NK-92 (cell line): ENCODE data around the gene CRK.

Source experiments
- DNase-seq: peaks from one replicate; lab custom pipeline; 2025; ENCODE audit not compliant: unreplicated experiment; lab: John Stamatoyannopoulos, UW

The CRK gene

DNA sequence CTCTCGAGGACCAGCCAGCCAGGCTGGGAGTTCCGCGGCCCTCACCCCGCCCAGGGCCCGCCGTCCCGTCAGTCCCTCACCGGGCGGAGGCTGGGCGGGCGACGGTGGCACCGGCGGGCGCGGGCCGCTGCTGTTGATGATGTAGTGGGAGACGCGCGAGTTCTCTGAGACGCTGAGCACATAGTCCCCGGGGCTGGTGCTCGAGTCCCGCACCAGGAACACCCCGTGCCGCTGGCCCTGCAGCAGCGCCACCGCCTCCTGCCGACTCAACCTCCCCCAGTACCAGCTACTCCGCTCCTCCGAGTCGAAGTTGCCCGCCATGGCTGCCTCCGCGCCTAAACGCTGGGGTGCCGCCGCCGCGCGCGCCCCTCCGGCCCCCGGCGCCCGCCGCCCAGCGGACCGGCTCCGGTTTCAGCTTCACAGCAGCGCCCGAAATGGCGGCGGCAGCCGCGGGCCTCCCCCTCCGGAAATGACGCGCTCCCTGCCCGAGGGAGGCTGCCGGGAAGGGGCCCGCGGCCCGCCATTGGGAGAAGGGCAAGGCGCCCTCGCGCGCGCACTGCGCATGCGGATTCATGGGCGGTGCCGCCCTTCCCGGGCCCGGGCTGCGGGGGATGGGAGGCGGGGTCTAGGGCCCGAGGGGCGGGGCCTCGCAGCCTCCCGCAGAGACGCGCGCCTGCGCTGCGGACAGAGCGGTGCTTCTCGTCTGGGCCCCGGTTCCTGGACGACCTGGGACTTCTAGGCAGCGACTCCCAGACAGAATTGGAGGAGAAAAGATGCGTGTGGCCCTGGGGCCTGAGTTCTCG is at the start of gene CRK:
TSS of gene CRK (minus strand) at position 436 of the 803 bp plus-strand sequence. CDS start at position 321, 115 bp downstream.
- DNase-seq, result peak; percentile 66

DNA sequence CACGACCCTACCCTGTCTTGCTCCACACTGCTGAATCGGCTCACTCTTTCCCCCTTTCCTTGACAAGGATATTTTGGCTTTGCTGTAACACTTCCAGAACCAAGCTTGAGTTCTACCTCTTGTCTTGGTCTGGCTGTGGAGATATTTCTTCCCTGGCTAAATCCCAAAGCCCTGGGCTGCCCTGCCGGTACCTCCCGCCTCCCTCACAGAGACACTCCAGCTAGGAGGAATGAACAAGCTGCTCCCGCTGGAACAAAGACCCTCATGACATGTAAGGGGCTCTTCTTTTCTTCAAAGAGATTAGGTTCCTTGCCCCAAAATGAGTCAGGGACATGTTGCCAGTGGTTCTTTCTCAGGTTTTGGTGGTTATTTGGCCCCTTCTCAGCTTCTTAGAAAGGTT is 49.6 kb upstream of the CRK start:
- no peak for DNase-seq

DNA sequence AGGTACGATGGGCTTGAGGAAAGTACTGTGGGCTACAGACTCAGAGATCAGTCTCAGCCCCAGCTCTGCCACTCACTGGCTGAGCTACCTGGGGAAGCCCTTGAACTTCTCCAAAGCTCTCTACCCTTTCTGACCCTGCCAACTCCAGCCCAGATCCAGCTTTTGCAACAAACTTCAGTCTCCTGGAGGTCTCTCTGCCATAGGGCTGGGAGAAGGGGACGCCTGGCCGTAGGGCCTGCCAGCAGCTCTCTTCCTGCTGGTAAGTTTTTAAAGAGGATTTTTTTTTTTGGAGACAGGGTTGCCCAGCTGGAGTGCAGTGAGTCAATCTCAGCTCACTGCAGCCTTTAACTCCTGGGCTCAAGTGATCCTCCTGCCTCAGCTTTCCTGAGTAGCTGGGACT is 48.8 kb upstream of the CRK start:
- DNase-seq, result no peak

DNA sequence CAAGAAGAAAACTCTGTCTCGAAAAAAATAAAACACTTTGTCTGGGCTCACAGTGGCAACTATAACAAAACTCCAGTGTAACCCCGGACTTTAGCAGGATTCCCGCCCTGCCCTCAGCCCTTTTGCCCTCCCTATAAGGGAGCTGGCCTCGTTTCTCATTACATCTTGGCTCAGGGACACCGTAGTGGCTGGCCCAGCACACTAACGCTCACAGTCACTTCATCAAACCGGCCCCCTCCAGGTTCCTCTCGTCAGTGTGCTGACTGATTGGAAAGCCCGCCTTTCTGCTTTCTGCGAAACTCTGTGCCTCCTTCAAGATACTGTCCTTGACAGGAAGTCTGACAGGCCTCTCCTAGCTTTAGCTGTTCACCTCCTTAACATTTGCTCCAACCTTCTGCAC is 47.7 kb upstream of the CRK start:
- DNase-seq, result no peak

DNA sequence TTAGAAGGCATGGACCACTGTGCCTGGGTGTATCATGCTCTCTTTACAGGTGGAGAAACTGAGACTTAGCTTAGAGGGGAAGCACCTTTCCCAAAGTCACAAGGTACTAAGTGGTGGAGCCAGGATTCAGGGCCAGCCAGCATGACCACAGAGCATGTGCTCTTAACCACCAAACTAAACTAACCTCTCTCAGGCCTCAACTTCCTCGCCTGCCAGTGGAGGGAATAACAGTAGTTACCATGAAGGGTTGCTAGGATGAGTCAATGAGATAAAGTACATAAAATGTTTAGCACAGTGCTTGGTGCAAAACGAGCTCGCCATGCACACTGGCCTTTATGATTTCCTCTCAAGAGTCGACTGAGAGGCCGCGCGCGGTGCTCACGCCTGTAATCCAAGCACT is 42.8 kb upstream of the CRK start:
- no peak for DNase-seq

DNA sequence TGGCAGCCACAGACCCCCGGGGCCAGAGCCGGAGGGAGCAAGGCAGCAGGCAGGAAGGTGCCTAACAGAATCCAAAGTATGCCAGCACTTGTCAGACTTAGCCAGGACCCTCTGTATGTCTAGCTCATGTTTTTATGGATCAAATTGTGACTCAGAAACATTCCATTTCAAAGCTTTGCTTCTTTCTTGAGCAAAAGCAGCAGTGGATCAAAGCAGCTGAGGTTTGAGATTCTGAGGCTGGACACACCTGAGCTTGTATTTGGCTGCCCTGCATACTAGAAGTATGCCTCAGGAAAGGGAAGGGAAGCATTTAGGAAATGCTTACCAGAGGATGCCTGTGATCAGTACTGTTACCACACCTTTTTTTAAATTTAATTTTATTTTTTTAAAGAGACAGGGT is 42.2 kb upstream of the CRK start:
- DNase-seq, result no peak

DNA sequence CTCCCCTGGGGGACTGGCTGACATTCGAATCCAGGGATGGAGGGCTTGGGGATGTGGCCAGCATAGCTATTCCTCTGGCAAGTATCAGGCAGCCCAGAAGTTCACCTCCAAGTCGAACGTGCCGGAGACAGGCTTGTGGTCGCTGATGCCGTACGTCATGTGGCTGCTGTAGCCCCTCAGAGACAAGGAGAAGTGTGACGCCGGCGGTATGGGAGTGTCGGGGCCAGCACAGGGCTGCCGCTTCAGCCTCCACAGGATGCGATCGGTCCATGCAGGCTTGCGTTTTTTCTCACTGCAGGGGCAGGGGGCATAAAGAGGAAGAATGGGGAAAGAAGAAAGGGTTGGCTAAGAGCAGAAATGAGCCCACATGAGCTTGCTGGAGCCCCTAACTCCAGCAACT is 41.8 kb upstream of the CRK start:
- DNase-seq, result no peak

DNA sequence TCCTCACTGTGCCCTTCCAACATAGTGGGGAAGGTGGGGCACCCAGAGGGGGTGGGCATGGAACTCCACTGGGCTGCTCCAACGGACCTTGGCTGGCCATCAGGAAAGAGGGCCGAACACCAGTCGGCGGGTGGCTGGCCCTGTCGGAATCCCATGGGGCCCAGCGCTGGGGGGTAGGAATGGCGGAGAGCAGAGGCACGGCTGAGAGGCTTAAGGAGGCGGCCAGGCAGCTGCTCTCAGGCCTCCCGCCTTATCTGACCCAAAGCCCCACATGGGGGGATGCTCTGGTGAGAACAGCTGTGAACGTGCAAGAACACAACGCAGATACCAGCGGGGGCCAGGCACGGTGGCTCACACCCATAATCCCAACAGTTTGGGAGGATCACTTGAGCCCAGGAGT is 40.8 kb upstream of the CRK start:
- DNase-seq, result no peak

DNA sequence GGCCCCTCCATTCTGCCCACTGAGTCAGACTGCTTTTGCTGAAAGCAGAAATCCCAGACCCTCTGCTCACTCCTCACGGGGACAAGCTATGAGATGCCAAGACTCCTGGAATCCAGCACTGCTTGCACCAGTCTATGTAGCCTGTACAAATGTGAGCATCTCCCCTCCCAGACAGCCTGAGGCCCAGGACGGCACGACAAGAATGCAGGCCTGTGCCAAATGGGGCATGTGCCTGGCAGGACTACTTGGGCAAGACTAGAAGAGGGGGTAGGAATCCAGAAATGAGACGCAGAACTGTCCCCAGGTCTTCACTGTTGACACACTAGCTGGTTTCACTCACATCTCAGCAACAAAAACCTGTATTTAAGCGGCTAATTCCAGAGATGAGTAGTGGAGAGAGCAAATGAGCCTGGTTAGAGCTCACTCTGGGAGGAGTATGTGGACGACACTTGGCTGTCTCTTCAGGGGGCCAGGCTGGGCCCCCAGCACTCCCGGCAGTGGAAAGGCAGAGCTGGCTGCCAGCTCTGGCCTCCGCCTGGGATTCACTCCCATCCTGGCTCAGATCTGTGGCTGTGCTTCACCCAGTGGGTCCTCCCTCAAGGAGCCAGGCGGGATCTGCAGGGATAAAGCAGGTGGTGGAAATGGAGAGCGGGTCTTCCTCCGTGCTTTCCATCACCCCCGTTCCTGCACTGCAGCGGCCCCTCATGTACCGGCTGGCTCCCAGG is 39.4 kb upstream of the CRK start:
- DNase-seq, result no peak

DNA sequence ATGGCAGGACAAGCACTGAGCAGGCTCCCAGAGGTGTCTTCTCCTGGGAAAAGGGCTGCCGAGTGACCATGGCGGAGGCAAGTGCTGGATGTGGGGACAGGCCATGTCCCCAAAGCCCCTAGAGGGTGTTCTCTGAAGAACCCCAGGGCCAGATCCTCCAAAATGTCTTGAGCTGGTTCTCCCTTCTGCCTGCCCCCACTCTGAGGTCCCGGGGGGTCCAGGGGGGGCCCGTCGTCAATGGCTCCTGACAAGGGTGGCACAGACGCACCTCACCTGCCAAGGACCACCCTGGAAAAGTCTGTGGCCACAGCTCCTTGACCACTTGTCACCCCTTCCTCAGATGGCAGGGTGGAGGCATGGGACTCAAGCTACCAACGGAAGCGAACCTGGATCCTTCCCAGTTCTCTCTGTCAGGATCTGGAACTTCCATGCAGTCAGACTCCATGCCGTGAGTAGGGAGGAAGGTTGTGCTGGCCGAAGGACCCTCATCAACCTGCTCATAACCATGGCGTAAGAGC is 38.8 kb upstream of the CRK start:
- DNase-seq, result no peak

DNA sequence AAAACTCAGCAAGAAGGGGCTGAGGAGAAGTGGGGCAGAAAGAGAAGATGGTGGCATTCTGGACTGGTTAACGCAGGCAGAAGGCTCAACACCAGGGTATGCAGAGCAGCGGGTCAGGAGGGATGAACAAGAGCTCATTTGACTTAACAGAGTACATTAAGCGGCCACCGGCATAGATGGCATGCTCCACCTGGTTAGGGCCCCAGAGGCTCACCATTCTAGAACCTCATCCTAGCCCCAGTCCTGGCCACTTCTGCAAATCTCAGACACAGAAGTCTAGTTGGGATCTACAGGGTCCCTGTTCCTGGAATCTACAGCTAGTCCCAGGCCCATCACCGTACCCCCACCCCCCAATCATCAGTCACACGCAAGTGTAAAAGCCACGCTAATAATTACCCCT is 38.2 kb upstream of the CRK start:
- no peak for DNase-seq

DNA sequence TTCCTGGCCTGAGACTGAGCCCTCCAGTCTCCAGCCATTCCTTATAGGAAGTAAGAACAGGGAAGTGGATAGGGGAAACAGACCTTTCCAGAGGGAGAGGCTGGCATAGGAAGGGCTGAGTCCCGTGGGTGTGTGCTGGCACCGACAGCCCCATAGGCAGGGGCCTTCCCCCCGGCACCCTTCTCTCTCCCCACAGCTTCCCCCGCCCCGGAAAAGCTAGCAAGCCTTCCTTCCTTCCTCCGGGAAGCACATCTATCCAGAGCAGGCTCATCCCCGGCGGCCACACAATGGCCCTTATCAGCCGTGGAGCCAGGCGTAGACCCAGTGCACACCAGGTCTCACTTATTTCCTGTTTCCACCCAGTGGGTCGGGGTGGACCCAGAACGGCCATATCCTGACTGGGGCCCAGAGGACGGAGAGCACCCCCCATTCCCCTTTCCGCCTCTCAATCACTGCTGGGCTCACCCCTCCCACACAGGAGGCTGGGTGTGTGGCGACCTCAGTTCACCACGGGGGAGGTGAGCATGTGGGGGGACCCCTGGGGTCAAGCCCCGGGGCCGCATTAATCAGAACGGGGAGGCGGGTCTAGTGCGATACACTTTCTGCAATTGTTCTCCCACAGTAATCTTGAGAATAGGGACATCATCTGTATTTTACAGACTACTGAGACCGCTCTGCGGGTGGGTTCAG is 37.4 kb upstream of the CRK start:
- DNase-seq, result no peak

DNA sequence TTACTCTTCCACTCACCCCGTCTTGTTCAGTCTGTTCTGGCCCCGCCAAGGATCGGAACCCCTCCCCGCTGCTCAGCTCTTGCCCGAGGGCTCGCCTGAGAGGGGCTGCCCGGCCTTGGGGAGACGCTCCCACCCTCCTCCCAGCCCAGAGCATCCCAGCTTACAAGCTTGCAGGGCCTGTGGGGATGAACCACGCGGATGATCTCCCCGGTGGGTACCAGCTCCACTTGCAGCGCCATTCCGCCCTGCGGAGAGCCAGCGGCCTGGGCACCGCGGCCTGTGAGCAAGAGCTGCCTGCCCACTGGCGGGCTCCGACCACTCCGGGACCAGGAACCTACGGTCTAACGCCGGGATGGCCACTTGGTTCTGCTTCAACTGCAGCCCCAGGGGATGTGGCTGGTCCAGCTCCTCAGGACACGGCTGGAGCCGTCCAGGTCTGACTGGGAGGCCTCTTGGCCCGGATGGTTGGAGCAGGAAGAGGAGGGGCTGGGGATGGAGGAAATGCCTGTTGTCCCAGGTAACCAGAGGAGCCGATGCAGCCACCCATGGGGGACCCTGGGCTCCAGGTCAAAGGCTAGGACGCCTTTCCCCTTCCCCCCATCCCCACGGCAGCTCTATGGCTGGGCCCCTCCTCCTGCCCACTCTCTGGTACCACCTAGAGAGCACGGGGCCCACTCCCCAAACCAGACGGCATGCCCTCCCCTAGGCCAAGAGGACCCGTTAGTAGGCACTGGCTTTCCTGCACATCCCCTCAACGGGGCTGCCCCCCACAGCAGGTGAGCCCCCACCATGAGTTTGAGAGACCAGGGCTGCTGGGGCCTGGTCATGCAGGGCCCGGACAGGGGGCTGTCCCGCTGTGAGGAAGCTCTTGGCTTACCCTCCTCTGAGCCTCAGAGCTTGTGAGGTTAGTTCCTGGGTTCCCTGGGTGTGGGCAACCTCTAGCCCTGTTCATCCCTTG is 36.5 kb upstream of the CRK start, which contains the start of gene MYO1C:
TSS of gene MYO1C (minus strand) at position 438 of the 958 bp plus-strand sequence. CDS start at position 239, 199 bp downstream.
- no peak for DNase-seq

DNA sequence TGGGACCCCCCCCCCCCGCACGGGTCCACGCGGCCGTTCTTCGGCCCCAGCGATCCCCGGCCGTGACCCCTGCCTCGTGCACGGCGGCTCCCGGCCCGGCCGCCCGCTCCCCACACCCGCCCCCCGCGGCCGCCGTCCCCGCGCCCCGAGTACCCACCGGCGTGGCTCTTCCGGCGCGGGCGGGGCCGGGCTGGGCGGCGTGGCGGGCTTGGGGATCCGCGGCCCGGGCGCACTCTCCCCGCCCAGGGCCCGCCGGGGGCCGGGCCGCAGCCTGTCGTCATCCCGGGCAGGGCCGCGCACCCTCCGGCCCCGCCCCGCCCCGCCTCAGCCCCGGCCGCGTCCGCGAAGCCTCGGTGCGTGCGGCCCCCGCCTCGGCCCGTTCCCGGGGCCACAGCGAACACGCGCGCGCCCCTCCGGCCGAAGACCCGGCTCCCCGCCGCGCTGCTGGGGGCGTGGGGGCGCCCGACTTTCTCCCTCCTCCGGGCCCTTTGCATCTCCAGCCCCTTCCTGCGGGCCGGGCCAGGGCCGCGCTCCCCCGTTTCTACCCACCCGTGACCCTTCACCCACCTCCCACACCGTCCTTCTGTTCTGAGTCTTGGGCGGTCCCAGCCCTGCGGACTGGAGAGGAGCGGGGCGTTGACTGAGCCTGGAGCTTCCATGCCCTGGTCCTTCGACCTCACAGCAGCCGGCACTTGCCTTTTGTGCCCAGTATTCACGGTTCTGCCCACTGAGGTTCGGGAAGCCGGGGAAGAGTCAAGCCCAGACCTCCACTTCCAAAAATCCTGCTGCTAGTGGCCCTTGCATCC is 35.6 kb upstream of the CRK start:
- no peak for DNase-seq

DNA sequence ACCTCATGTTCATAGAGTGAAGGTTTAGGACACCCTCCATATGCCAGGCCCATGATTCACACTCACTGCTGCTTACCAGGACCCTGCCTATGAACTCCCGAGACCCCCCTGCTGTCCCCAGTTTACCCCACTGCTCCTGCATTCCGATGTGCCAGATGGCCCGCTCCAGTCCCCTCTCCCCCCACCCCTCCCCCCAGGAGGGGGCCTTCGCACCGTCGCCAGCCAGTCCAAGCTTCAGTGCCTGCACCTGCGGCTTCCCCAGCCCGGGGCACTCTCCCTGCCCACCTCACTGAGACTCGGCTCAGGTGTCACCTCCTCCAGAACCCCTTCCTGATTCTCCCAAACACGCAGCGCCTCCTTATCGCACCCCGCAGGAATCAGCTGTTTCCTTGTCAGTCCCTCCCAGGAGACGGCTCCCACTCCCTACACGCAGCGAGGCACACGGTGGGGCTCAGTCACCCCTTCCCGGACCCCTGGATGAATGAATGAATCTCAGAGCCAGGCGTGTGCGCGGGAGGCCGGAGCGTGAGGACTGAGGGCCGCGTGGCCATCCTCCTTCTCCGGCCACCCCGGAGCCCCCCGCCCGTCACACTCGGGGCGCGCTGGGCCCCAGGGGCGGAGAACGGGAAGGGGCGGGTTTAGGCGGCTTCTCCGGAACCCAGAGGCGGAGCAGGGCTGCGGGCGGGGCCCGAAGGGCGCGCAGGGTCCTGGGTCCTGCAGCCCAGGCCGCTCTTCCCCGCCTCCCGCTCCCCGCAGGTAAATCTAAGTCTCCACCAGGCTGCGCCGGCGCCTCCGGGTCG is 34.8 kb upstream of the CRK start:
- DNase-seq, result no peak

DNA sequence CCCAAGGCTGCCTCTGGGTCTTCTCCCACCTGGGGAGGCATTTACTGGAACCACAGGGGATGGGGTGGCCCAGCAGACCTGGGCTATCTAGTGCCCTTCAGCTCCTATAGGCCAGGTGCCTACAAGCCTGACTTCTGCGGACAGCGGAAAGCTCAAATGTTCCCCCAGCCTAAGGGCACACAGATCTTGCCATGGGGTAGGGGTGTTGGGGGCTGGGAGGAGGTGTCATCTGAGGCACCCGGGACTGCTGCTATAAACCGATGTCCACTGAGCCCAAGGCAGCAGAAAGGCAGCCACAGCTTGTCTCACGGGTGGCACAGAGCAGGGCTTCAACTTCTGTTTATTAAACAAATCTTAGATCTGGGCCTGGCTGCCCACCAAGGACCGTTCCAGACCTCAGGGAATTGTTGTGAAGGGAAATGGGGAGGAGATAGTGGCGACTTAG is 32.8 kb upstream of the CRK start:
- no peak for DNase-seq

DNA sequence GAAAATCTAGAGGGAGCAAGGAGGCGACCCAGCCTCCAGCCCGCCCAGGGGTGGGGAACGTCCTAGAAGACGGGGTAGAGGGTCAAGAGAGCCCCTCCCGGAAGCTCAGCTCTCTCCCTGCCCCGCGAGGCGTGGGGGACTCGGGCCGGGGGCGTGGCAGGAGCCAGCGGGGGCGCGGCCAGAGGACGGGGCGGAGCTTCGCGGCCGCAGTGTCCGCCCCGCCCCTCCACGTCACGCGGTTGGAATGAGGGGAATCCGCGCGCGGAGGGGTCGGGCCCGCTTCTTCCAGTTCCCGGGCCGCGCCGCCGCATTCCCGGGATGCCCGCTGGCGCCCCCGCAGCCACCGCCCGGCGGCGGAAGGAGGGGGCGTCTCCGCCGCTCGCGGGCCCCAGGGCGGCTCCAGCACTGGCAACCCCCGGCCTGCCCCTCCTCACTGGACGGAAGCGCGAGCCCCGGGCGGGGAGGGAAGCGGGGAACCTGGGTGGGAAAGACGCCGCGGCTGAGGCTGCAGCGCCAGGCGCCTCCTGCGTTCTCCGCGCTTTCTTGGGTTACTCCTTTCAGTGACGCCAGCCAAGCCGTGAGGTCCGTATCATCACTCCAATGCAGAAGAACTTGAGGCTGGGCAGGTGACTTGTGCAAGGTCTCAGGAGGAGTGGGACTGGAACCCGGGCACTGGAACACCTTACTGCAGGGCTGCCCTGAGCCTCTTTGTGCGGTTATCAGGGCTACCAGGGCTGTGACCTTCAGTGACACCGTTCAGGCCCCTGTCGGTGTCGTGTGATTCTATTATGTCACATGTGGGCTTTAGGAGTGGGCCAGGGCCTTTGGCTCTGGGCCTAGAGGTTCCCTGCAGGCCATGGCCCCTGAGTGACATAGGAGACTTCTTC is 32.1 kb upstream of the CRK start:
- DNase-seq, result no peak
